Measurements from ENCODE around the gene TSSK3.

TSSK3 gene

GRCh38 chr1:32351399-32352238, 10.7 kb upstream of the TSSK3 start:
- WGBS, 2 donors (ENCODE audit: extremely low coverage in 2 of 2, insufficient read length in 2 of 2, insufficient replicate concordance in 1 of 2), result no CpG with 5 or more reads among the region's 75 CpGs

GRCh38 chr1:32352239-32352745, 10.0 kb upstream of the TSSK3 start:
- no peak for DNase-seq (ENCODE audit: low spot score)
- peaks cover 4 to 24% of the 10 kb centered on the region in 2 donors for H3K4me1 ChIP-seq (ENCODE audit: control insufficient read depth in 2 of 2, insufficient read depth in 1 of 2, low read depth in 1 of 2, low read length in 2 of 2)
- peaks cover 4 to 5% of the 10 kb centered on the region in 2 donors for H3K9me3 ChIP-seq (replicated peaks in 1 of 2; ENCODE audit: control insufficient read depth in 2 of 2, insufficient read depth in 1 of 2, low read depth in 1 of 2, low read length in 2 of 2)
- H3K79me1 ChIP-seq (ENCODE audit: low read depth, low read length), result no peaks in the 10 kb centered on the region
- peak overlapping the region; percentile 86 to 88 for H3K4me3 ChIP-seq (ENCODE audit: low read length in 2 of 2)
- no peaks in the 10 kb centered on the region for H3K36me3 ChIP-seq (replicated peaks in 1 of 2; ENCODE audit: control insufficient read depth in 2 of 2, insufficient read depth in 2 of 2, low read length in 2 of 2)
- no peak overlapping the region for H3K27ac ChIP-seq (replicated peaks; ENCODE audit: low read length)
- peak overlapping the region; percentile 14 for H2BK15ac ChIP-seq (ENCODE audit: low read length)
- peak overlapping the region; percentile 86 for H3K4me2 ChIP-seq (ENCODE audit: insufficient read depth, low read length, poor library complexity, severe bottlenecking)
- no peak overlapping the region for H3K9ac ChIP-seq (ENCODE audit: low read depth, low read length, poor library complexity)
- H3K23ac ChIP-seq (ENCODE audit: low read depth, low read length, poor library complexity), result peak overlapping the region; percentile 96
- H2AK5ac ChIP-seq (ENCODE audit: low read depth, low read length), result peak overlapping the region; percentile 2
- no CpG with 5 or more reads among the region's 8 CpGs for WGBS, 2 donors (ENCODE audit: extremely low coverage in 2 of 2, insufficient read length in 2 of 2, insufficient replicate concordance in 1 of 2)
- no peaks in the 10 kb centered on the region for H3K27me3 ChIP-seq (ENCODE audit: control insufficient read depth in 3 of 3, insufficient read depth in 3 of 3, low read depth in 1 of 3, low read length in 3 of 3)
- H2BK120ac ChIP-seq (ENCODE audit: low read depth, low read length), result no peak overlapping the region
- H3K18ac ChIP-seq (ENCODE audit: low read length), result peak overlapping the region; percentile 92
- peak overlapping the region; percentile 77 for H2BK5ac ChIP-seq (ENCODE audit: low read length)
- peak overlapping the region; percentile 99 for H2AFZ ChIP-seq (ENCODE audit: low read length)
- H3K14ac ChIP-seq (ENCODE audit: low read length), result no peak overlapping the region
- H4K8ac ChIP-seq (ENCODE audit: low read depth, low read length), result no peak overlapping the region
- H4K91ac ChIP-seq (ENCODE audit: low read depth, low read length, poor library complexity), result no peak overlapping the region
- no peak overlapping the region for H3K4ac ChIP-seq (ENCODE audit: low read length)
- no peak overlapping the region for H2BK12ac ChIP-seq (ENCODE audit: low read length)

More at GRCh38 chr1:32351399-32352238, 10.7 kb upstream of the TSSK3 start:
- DNase-seq (ENCODE audit: low spot score), result peak; percentile 95
- peak overlapping the region; percentile 80 for H3K27ac ChIP-seq (replicated peaks; ENCODE audit: low read length)
- H4K8ac ChIP-seq (ENCODE audit: low read depth, low read length), result no peak overlapping the region
- peak overlapping the region; percentile 44 for H2BK120ac ChIP-seq (ENCODE audit: low read depth, low read length)
- peak overlapping the region; percentile 86 for H3K4me2 ChIP-seq (ENCODE audit: insufficient read depth, low read length, poor library complexity, severe bottlenecking)
- H2BK15ac ChIP-seq (ENCODE audit: low read length), result peak overlapping the region; percentile 14
- H3K14ac ChIP-seq (ENCODE audit: low read length), result peak overlapping the region; percentile 91
- no peak overlapping the region for H3K4ac ChIP-seq (ENCODE audit: low read length)
- no peaks in the 10 kb centered on the region for H3K79me1 ChIP-seq (ENCODE audit: low read depth, low read length)
- H2BK5ac ChIP-seq (ENCODE audit: low read length), result peak overlapping the region; percentile 77
- no peak overlapping the region for H2BK12ac ChIP-seq (ENCODE audit: low read length)
- H3K27me3 ChIP-seq (ENCODE audit: control insufficient read depth in 3 of 3, insufficient read depth in 3 of 3, low read depth in 1 of 3, low read length in 3 of 3), result no peaks in the 10 kb centered on the region
- H4K91ac ChIP-seq (ENCODE audit: low read depth, low read length, poor library complexity), result no peak overlapping the region
- peaks cover 4 to 5% of the 10 kb centered on the region in 2 donors for H3K9me3 ChIP-seq (replicated peaks in 1 of 2; ENCODE audit: control insufficient read depth in 2 of 2, insufficient read depth in 1 of 2, low read depth in 1 of 2, low read length in 2 of 2)
- peak overlapping the region; percentile 96 for H3K23ac ChIP-seq (ENCODE audit: low read depth, low read length, poor library complexity)
- peak overlapping the region; percentile 92 for H3K18ac ChIP-seq (ENCODE audit: low read length)
- H3K4me3 ChIP-seq (ENCODE audit: low read length in 2 of 2), result peak overlapping the region; percentile 86 to 88
- peaks cover 4 to 24% of the 10 kb centered on the region in 2 donors for H3K4me1 ChIP-seq (ENCODE audit: control insufficient read depth in 2 of 2, insufficient read depth in 1 of 2, low read depth in 1 of 2, low read length in 2 of 2)
- no peaks in the 10 kb centered on the region for H3K36me3 ChIP-seq (replicated peaks in 1 of 2; ENCODE audit: control insufficient read depth in 2 of 2, insufficient read depth in 2 of 2, low read length in 2 of 2)
- H2AFZ ChIP-seq (ENCODE audit: low read length), result peak overlapping the region; percentile 99
- H2AK5ac ChIP-seq (ENCODE audit: low read depth, low read length), result peak overlapping the region; percentile 27
- H3K9ac ChIP-seq (ENCODE audit: low read depth, low read length, poor library complexity), result peak overlapping the region; percentile 93

GRCh38 chr1:32352831-32353383, 9.4 kb upstream of the TSSK3 start:
- Histone ChIP-seq H3K14ac (ENCODE audit: low read length) (no peak overlapping the region), H2BK5ac (ENCODE audit: low read length) (no peak overlapping the region), H4K8ac (ENCODE audit: low read depth, low read length) (no peak overlapping the region), H3K9me3 (replicated peaks in 1 of 2; ENCODE audit: control insufficient read depth in 2 of 2, insufficient read depth in 1 of 2, low read depth in 1 of 2, low read length in 2 of 2) (peaks cover 4 to 5% of the 10 kb centered on the region in 2 donors), H2BK12ac (ENCODE audit: low read length) (no peak overlapping the region), H2BK120ac (ENCODE audit: low read depth, low read length) (no peak overlapping the region), H2AK5ac (ENCODE audit: low read depth, low read length) (no peak overlapping the region), H3K27ac (replicated peaks; ENCODE audit: low read length) (no peak overlapping the region), H2BK15ac (ENCODE audit: low read length) (no peak overlapping the region), H3K4ac (ENCODE audit: low read length) (no peak overlapping the region), H4K91ac (ENCODE audit: low read depth, low read length, poor library complexity) (no peak overlapping the region), H3K23ac (ENCODE audit: low read depth, low read length, poor library complexity) (no peak overlapping the region), H3K9ac (ENCODE audit: low read depth, low read length, poor library complexity) (no peak overlapping the region), H3K4me3 (ENCODE audit: low read length in 2 of 2) (peak overlapping the region in 1 of 2 donors; percentile 88), H3K4me2 (ENCODE audit: insufficient read depth, low read length, poor library complexity, severe bottlenecking) (no peak overlapping the region), H3K4me1 (ENCODE audit: control insufficient read depth in 2 of 2, insufficient read depth in 1 of 2, low read depth in 1 of 2, low read length in 2 of 2) (peaks cover 4 to 24% of the 10 kb centered on the region in 2 donors), H2AFZ (ENCODE audit: low read length) (no peak overlapping the region), H3K79me1 (ENCODE audit: low read depth, low read length) (no peaks in the 10 kb centered on the region), H3K18ac (ENCODE audit: low read length) (no peak overlapping the region), H3K36me3 (replicated peaks in 1 of 2; ENCODE audit: control insufficient read depth in 2 of 2, insufficient read depth in 2 of 2, low read length in 2 of 2) (no peaks in the 10 kb centered on the region), H3K27me3 (ENCODE audit: control insufficient read depth in 3 of 3, insufficient read depth in 3 of 3, low read depth in 1 of 3, low read length in 3 of 3) (no peaks in the 10 kb centered on the region)
- WGBS, 2 donors (ENCODE audit: extremely low coverage in 2 of 2, insufficient read length in 2 of 2, insufficient replicate concordance in 1 of 2), result no CpG with 5 or more reads among the region's 2 CpGs
- DNase-seq (ENCODE audit: low spot score), result no peak

GRCh38 chr1:32353431-32353830, 8.9 kb upstream of the TSSK3 start:
- Histone ChIP-seq H3K18ac (ENCODE audit: low read length) (no peak overlapping the region), H2BK120ac (ENCODE audit: low read depth, low read length) (no peak overlapping the region), H2AK5ac (ENCODE audit: low read depth, low read length) (no peak overlapping the region), H3K9me3 (replicated peaks in 1 of 2; ENCODE audit: control insufficient read depth in 2 of 2, insufficient read depth in 1 of 2, low read depth in 1 of 2, low read length in 2 of 2) (peaks cover 4 to 5% of the 10 kb centered on the region in 2 donors), H3K4ac (ENCODE audit: low read length) (no peak overlapping the region), H3K27me3 (ENCODE audit: control insufficient read depth in 3 of 3, insufficient read depth in 3 of 3, low read depth in 1 of 3, low read length in 3 of 3) (no peaks in the 10 kb centered on the region), H3K9ac (ENCODE audit: low read depth, low read length, poor library complexity) (no peak overlapping the region), H4K8ac (ENCODE audit: low read depth, low read length) (no peak overlapping the region), H3K79me1 (ENCODE audit: low read depth, low read length) (no peaks in the 10 kb centered on the region), H2BK15ac (ENCODE audit: low read length) (no peak overlapping the region), H3K36me3 (replicated peaks in 1 of 2; ENCODE audit: control insufficient read depth in 2 of 2, insufficient read depth in 2 of 2, low read length in 2 of 2) (peaks cover 0 to 1% of the 10 kb centered on the region in 2 donors), H3K27ac (replicated peaks; ENCODE audit: low read length) (no peak overlapping the region), H2BK12ac (ENCODE audit: low read length) (no peak overlapping the region), H3K14ac (ENCODE audit: low read length) (no peak overlapping the region), H3K4me3 (ENCODE audit: low read length in 2 of 2) (no peak overlapping the region), H3K4me1 (ENCODE audit: control insufficient read depth in 2 of 2, insufficient read depth in 1 of 2, low read depth in 1 of 2, low read length in 2 of 2) (peaks cover 4 to 24% of the 10 kb centered on the region in 2 donors), H3K23ac (ENCODE audit: low read depth, low read length, poor library complexity) (no peak overlapping the region), H4K91ac (ENCODE audit: low read depth, low read length, poor library complexity) (no peak overlapping the region), H2AFZ (ENCODE audit: low read length) (no peak overlapping the region), H3K4me2 (ENCODE audit: insufficient read depth, low read length, poor library complexity, severe bottlenecking) (no peak overlapping the region), H2BK5ac (ENCODE audit: low read length) (no peak overlapping the region)
- DNase-seq (ENCODE audit: low spot score), result no peak
- no CpG with 5 or more reads among the region's 2 CpGs for WGBS, 2 donors (ENCODE audit: extremely low coverage in 2 of 2, insufficient read length in 2 of 2, insufficient replicate concordance in 1 of 2)

Data from neuronal stem cell (in vitro differentiated cells).